Activated gamma-delta T cell treated with Interleukin-2 at 50 U/mL for 16 hours (primary cell): Measurements from ENCODE around the gene ADCK1.
"Not testable (repeated sequence)": the region's sequence is repeated elsewhere in the genome, so short reads cannot be mapped to it uniquely, and the experiment has no call there.

Source experiments
- DNase-seq: peaks from one replicate; pipeline ENCODE4 v3.0.0-alpha.2; 2020

ADCK1 gene

GRCh38 chr14:77903937-77904617, 104.2 kb downstream of the ADCK1 start:
- DNase-seq: no peak

GRCh38 chr14:77906446-77906845, 106.5 kb downstream of the ADCK1 start:
- DNase-seq: no peak

- DNase-seq: no peak
Observed at GRCh38 chr14:77908847-77909246, 108.9 kb downstream of the ADCK1 start.

GRCh38 chr14:77909911-77910310, 110.0 kb downstream of the ADCK1 start:
- no peak for DNase-seq

- DNase-seq: no peak
Observed at GRCh38 chr14:77910506-77910905, 110.6 kb downstream of the ADCK1 start.

GRCh38 chr14:77911356-77911755, 111.4 kb downstream of the ADCK1 start:
- no peak for DNase-seq

- DNase-seq: no peak
Observed at GRCh38 chr14:77912754-77913556, 113.0 kb downstream of the ADCK1 start.

GRCh38 chr14:77914073-77914721, 114.3 kb downstream of the ADCK1 start:
- no peak for DNase-seq

- not testable (repeated sequence) for DNase-seq
Observed at GRCh38 chr14:77915390-77915789, 115.5 kb downstream of the ADCK1 start.

- DNase-seq: no peak
Observed at GRCh38 chr14:77917491-77918201, 117.7 kb downstream of the ADCK1 start.

- DNase-seq: no peak
Observed at GRCh38 chr14:77918448-77918847, 118.5 kb downstream of the ADCK1 start.

- no peak for DNase-seq
Observed at GRCh38 chr14:77920312-77920711, 120.4 kb downstream of the ADCK1 start.

- no peak for DNase-seq
Observed at GRCh38 chr14:77921818-77922217, 121.9 kb downstream of the ADCK1 start.

- DNase-seq: no peak
Observed at GRCh38 chr14:77923131-77923936, 123.4 kb downstream of the ADCK1 start.

GRCh38 chr14:77924141-77924948, 124.4 kb downstream of the ADCK1 start:
- DNase-seq: no peak

GRCh38 chr14:77926942-77927341, 127.0 kb downstream of the ADCK1 start:
- DNase-seq: no peak

- DNase-seq: no peak
Observed at GRCh38 chr14:77931441-77931840, 131.5 kb downstream of the ADCK1 start.

GRCh38 chr14:77936138-77936639, 136.3 kb downstream of the ADCK1 start:
- DNase-seq: no peak

GRCh38 chr14:77947372-77947771, 147.5 kb downstream of the ADCK1 start:
- no peak for DNase-seq

GRCh38 chr14:77950371-77951063, 150.6 kb downstream of the ADCK1 start:
- no peak for DNase-seq
